ENCODE measurements around the gene WLS. TPM values are rescaled to one million over a fixed set of nuclear protein-coding genes. Genes with fewer than 3 reads are reported as not detected.
A peak's percentile ranks its signal among the peaks of the same experiment; 100 is the strongest.

Gene WLS
- total RNA-seq, 1 experiment from 2014 or later, result 19.8 TPM

- Histone ChIP-seq H2AFZ (no peak overlapping the region), H3K4me3 (no peak overlapping the region), H3K79me2 (ENCODE audit: low read depth) (no peaks in the 10 kb centered on the region), H3K9me2 (ENCODE audit: insufficient read depth) (no peaks in the 10 kb centered on the region), H3K4me2 (no peak overlapping the region), H3K27ac (no peak overlapping the region), H3K27me3 (ENCODE audit: insufficient read depth, low read depth) (no peaks in the 10 kb centered on the region), H4K20me1 (ENCODE audit: insufficient read depth) (no peaks in the 10 kb centered on the region), H3K4me1 (replicated peaks; ENCODE audit: insufficient read depth) (no peaks in the 10 kb centered on the region), H3K36me3 (ENCODE audit: low read depth) (no peaks in the 10 kb centered on the region), H3K9me3 (ENCODE audit: insufficient read depth, low read depth) (no peaks in the 10 kb centered on the region), H3F3A (ENCODE audit: insufficient read depth, low read depth) (no peaks in the 10 kb centered on the region)
- DNase-seq, result no peak
- CTCF ChIA-PET, result interaction anchor here (0.6 to 0.8 kb wide), 2 partner anchors 351 to 483 kb away, joined by 3 to 4 read pairs; no protein-coding TSS in a partner anchor
- POLR2A ChIA-PET (ENCODE audit: unreplicated experiment), result no interaction called here
- TF ChIP-seq EZH2 (IDR thresholded peaks at IDR 0.05; ENCODE audit: low read depth), result no peak
- no peak for TF ChIP-seq CTCF (conservative IDR thresholded peaks at IDR 0.05)
- intact Hi-C loops (cut with micrococcal nuclease; ENCODE audit: unreplicated experiment), result loop anchor here (5.0 to 10.0 kb wide), 2 partner anchors 475 to 857 kb away; no protein-coding TSS in a partner anchor
- no TSS peak for BruUV-seq (replicated peaks)
Measured at GRCh38 chr1:68117416-68117815, 114.9 kb downstream of the WLS start.

- no peak overlapping the region for H2AFZ ChIP-seq
- DNase-seq, result peak; percentile 40 to 62
- TF ChIP-seq CTCF (conservative IDR thresholded peaks at IDR 0.05) (peak; percentile 98), EZH2 (IDR thresholded peaks at IDR 0.05; ENCODE audit: low read depth) (no peak)
- no peaks in the 10 kb centered on the region for H3K79me2 ChIP-seq (ENCODE audit: low read depth)
- H3K4me2 ChIP-seq, result 0 out of 2 replicates have a peak overlapping the region, but pooled peaks have one; percentile 1
- no peaks in the 10 kb centered on the region for H3F3A ChIP-seq (ENCODE audit: insufficient read depth, low read depth)
- intact Hi-C loops (cut with micrococcal nuclease; ENCODE audit: unreplicated experiment), result loop anchor here (1.0 to 10.0 kb wide), 4 partner anchors 226 to 858 kb away; no protein-coding TSS in a partner anchor
- no peaks in the 10 kb centered on the region for H3K9me3 ChIP-seq (ENCODE audit: insufficient read depth, low read depth)
- H3K36me3 ChIP-seq (ENCODE audit: low read depth), result no peaks in the 10 kb centered on the region
- no peaks in the 10 kb centered on the region for H3K4me1 ChIP-seq (replicated peaks; ENCODE audit: insufficient read depth)
- no peak overlapping the region for H3K27ac ChIP-seq
- H3K27me3 ChIP-seq (ENCODE audit: insufficient read depth, low read depth), result no peaks in the 10 kb centered on the region
- no peaks in the 10 kb centered on the region for H3K9me2 ChIP-seq (ENCODE audit: insufficient read depth)
- no TSS peak for BruUV-seq (replicated peaks)
- no peak overlapping the region for H3K4me3 ChIP-seq
- no peaks in the 10 kb centered on the region for H4K20me1 ChIP-seq (ENCODE audit: insufficient read depth)
- POLR2A ChIA-PET (ENCODE audit: unreplicated experiment), result no interaction called here
- CTCF ChIA-PET, result interaction anchor here (0.8 kb wide), 1 partner anchor 483 kb away, joined by 4 read pairs; no protein-coding TSS in a partner anchor
Measured at GRCh38 chr1:68116643-68117235, 115.6 kb downstream of the WLS start.

GRCh38 chr1:68115308-68115707 lies 117.0 kb downstream of the WLS start:
- Histone ChIP-seq H3K27ac (no peak overlapping the region), H3K9me2 (ENCODE audit: insufficient read depth) (no peaks in the 10 kb centered on the region), H3K79me2 (ENCODE audit: low read depth) (no peaks in the 10 kb centered on the region), H3K27me3 (ENCODE audit: insufficient read depth, low read depth) (no peaks in the 10 kb centered on the region), H3K4me3 (no peak overlapping the region), H3K36me3 (ENCODE audit: low read depth) (no peaks in the 10 kb centered on the region), H2AFZ (no peak overlapping the region), H3F3A (ENCODE audit: insufficient read depth, low read depth) (no peaks in the 10 kb centered on the region), H3K9me3 (ENCODE audit: insufficient read depth, low read depth) (no peaks in the 10 kb centered on the region), H3K4me1 (replicated peaks; ENCODE audit: insufficient read depth) (no peaks in the 10 kb centered on the region), H3K4me2 (no peak overlapping the region), H4K20me1 (ENCODE audit: insufficient read depth) (no peaks in the 10 kb centered on the region)
- TF ChIP-seq EZH2 (IDR thresholded peaks at IDR 0.05; ENCODE audit: low read depth), result no peak
- TF ChIP-seq CTCF (conservative IDR thresholded peaks at IDR 0.05), result no peak
- BruUV-seq (replicated peaks), result no TSS peak
- ChIA-PET POLR2A (ENCODE audit: unreplicated experiment) (no interaction called here), CTCF (interaction anchor here (1.0 kb wide), 1 partner anchor 265 kb away, joined by 4 read pairs; no protein-coding TSS in a partner anchor)
- intact Hi-C loops (cut with micrococcal nuclease; ENCODE audit: unreplicated experiment), result loop anchor here (5.0 to 10.0 kb wide), 2 partner anchors 477 to 859 kb away; no protein-coding TSS in a partner anchor
- peak in 1 of 2 experiments; percentile 30 for DNase-seq
